GM23338 (cell line): ENCODE measurements around the gene ENTPD5.

ENCODE experiments used
- CTCF ChIP-seq, 2 experiments: fragments of 200-600 bp in 1 of 2; sonication (generic) in 1 of 2; conservative IDR thresholded peaks; 2 replicates each; pipeline versions ENCODE4 v1.5.1 to v1.6.1; 2016 to 2017; ENCODE audit warnings: antibody characterized with exemption in 2 of 2, low read depth in 2 of 2, mild to moderate bottlenecking in 2 of 2, moderate library complexity in 1 of 2
- EZH2 ChIP-seq: fragments of 200-600 bp; sonication (generic); IDR thresholded peaks from one replicate; pipeline ENCODE4 v1.8.0; 2017; ENCODE audit warnings: antibody characterized with exemption, mild to moderate bottlenecking, low read depth; ENCODE audit not compliant: unreplicated experiment
- EZH2phosphoT487 ChIP-seq: fragments of 200-600 bp; sonication (generic); IDR thresholded peaks from one replicate; pipeline ENCODE4 v1.8.1; 2018; ENCODE audit warnings: antibody characterized with exemption; ENCODE audit not compliant: unreplicated experiment
- JUNB ChIP-seq: IDR thresholded peaks from one replicate; pipeline ENCODE4 v1.6.1; 2016; ENCODE audit warnings: antibody characterized with exemption; ENCODE audit not compliant: unreplicated experiment
- NANOG ChIP-seq: IDR thresholded peaks from 2 replicates; pipeline ENCODE4 v1.6.1; 2016; ENCODE audit warnings: antibody characterized with exemption, borderline replicate concordance
- POLR2AphosphoS5 ChIP-seq: IDR thresholded peaks from 2 replicates; pipeline ENCODE4 v1.6.1; 2016; ENCODE audit warnings: antibody characterized with exemption, low read depth
- TF ChIP-seq, protein P1 (sequence below): IDR thresholded peaks from one replicate; pipeline ENCODE4 v1.6.1; 2018; ENCODE audit warnings: antibody characterized with exemption; ENCODE audit not compliant: unreplicated experiment

GRCh38 chr14:73997108-73997943 is 21.8 kb downstream of the ENTPD5 start:
- no peak for TF ChIP-seq CTCF (conservative IDR thresholded peaks at IDR 0.05; ENCODE audit: low read depth in 2 of 2)
- no peak for TF ChIP-seq POLR2AphosphoS5
- no peak for TF ChIP-seq EZH2
- no peak for TF ChIP-seq JUNB
- no peak for TF ChIP-seq NANOG
- no peak for TF ChIP-seq EZH2phosphoT487
- TF ChIP-seq, protein P1, sequence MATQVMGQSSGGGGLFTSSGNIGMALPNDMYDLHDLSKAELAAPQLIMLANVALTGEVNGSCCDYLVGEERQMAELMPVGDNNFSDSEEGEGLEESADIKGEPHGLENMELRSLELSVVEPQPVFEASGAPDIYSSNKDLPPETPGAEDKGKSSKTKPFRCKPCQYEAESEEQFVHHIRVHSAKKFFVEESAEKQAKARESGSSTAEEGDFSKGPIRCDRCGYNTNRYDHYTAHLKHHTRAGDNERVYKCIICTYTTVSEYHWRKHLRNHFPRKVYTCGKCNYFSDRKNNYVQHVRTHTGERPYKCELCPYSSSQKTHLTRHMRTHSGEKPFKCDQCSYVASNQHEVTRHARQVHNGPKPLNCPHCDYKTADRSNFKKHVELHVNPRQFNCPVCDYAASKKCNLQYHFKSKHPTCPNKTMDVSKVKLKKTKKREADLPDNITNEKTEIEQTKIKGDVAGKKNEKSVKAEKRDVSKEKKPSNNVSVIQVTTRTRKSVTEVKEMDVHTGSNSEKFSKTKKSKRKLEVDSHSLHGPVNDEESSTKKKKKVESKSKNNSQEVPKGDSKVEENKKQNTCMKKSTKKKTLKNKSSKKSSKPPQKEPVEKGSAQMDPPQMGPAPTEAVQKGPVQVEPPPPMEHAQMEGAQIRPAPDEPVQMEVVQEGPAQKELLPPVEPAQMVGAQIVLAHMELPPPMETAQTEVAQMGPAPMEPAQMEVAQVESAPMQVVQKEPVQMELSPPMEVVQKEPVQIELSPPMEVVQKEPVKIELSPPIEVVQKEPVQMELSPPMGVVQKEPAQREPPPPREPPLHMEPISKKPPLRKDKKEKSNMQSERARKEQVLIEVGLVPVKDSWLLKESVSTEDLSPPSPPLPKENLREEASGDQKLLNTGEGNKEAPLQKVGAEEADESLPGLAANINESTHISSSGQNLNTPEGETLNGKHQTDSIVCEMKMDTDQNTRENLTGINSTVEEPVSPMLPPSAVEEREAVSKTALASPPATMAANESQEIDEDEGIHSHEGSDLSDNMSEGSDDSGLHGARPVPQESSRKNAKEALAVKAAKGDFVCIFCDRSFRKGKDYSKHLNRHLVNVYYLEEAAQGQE = no peak
